K562 (cell line): ENCODE results near the gene UBE2R2. TPM values are rescaled to one million over a fixed set of nuclear protein-coding genes. Genes with fewer than 3 reads are reported as not detected.

ENCODE experiments used
- ATAC-seq: fragments of 200-7000 bp; cut with Tn5 transposase; 3 replicates; pipeline ENCODE4 v1.9.1; 2020; ENCODE audit warnings: moderate library complexity
- BruUV-seq: library from RNA; stranded (reverse); fragments of 400-500 nt; replicated peaks from 2 replicates; lab custom pipeline; 2021; lab: Mats Ljungman, UMichigan
- CTCF ChIA-PET: fragments of 300-600 bp; formaldehyde crosslinking; extraction: SDS; loops from one replicate; lab custom pipeline; 2021; ENCODE audit warnings: low intra/inter-chr PET ratio; lab: Yijun Ruan, JAX
- POLR2A ChIA-PET: fragments of 300-600, 350-650 bp; sonication (Branson Sonifier 250); formaldehyde crosslinking; extraction: SDS; loops from one replicate; lab custom pipeline; 2021; ENCODE audit warnings: antibody characterized with exemption, inconsistent platforms; lab: Yijun Ruan, JAX
- DNase-seq, 4 experiments: peaks; one replicate each; pipeline versions ENCODE4 v3.0.0 to v3.0.0-alpha.2; 2011 to 2018; ENCODE audit warnings: low spot score in 3 of 4, mixed read lengths in 3 of 4; ENCODE audit errors: extremely low read depth in 1 of 4
- FAIRE-seq: peaks from 2 replicates; lab custom pipeline; 2011; peaks lifted over from hg19 to GRCh38; lab: Jason Lieb, UNC
- H2AFZ ChIP-seq: 2 replicates; pipeline ENCODE4 v1.6.0; 2011; ENCODE audit warnings: low read depth, low read length, control low read depth, inconsistent platforms
- H3K27ac ChIP-seq: fragments of 200-600 bp; 3 replicates; pipeline ENCODE4 v1.8.0; 2011; ENCODE audit warnings: low read depth, mild to moderate bottlenecking, control low read depth, inconsistent platforms, low read length, moderate library complexity, mixed read lengths; ENCODE audit errors: extremely low read depth
- H3K27me3 ChIP-seq, 2 experiments: fragments of 300-600 bp in 1 of 2; 2 replicates in 1 of 2; 3 replicates in 1 of 2; pipeline versions ENCODE4 v1.6.0 to v1.8.0; 2011; ENCODE audit warnings: inconsistent platforms in 2 of 2, low read length in 2 of 2, mild to moderate bottlenecking in 1 of 2, mixed read lengths in 1 of 2, moderate library complexity in 1 of 2; ENCODE audit not compliant: control insufficient read depth in 2 of 2, insufficient read depth in 2 of 2
- H3K36me3 ChIP-seq: fragments of 300-600 bp; 3 replicates; pipeline ENCODE4 v1.8.0; 2011; ENCODE audit warnings: mild to moderate bottlenecking, low read length, inconsistent platforms; ENCODE audit not compliant: control insufficient read depth, insufficient read depth
- H3K4me1 ChIP-seq, 2 experiments: fragments of 200-600 bp in 1 of 2; replicated peaks in 1 of 2; 2 replicates in 1 of 2; 3 replicates in 1 of 2; pipeline versions ENCODE4 v1.5.1 to v1.8.0; 2011; ENCODE audit warnings: inconsistent platforms in 2 of 2, low read length in 2 of 2, mild to moderate bottlenecking in 1 of 2, mixed read lengths in 1 of 2, moderate library complexity in 1 of 2; ENCODE audit not compliant: control insufficient read depth in 2 of 2, insufficient read depth in 2 of 2
- H3K4me2 ChIP-seq: 2 replicates; pipeline ENCODE4 v1.6.1; 2011; ENCODE audit warnings: low read length, control low read depth, inconsistent platforms, mixed read lengths; ENCODE audit not compliant: insufficient read depth
- H3K4me3 ChIP-seq: fragments of 200-600 bp; sonication (generic), shearing (Covaris generic); 2 replicates; pipeline ENCODE4 v1.5.1; 2016; ENCODE audit warnings: control low read depth, inconsistent platforms
- H3K79me2 ChIP-seq: fragments of 200-600 bp; 3 replicates; pipeline ENCODE4 v1.8.0; 2011; ENCODE audit warnings: low read length, inconsistent platforms; ENCODE audit not compliant: control insufficient read depth, insufficient read depth
- H3K9ac ChIP-seq, 2 experiments: 2 replicates each; pipeline versions ENCODE4 v1.6.0 to v1.6.1; 2011; ENCODE audit warnings: low read depth in 2 of 2, low read length in 2 of 2, control low read depth in 1 of 2, inconsistent platforms in 1 of 2, mild to moderate bottlenecking in 1 of 2, mixed read lengths in 1 of 2; ENCODE audit not compliant: insufficient read depth in 1 of 2
- H3K9me1 ChIP-seq: one replicate; pipeline ENCODE4 v1.6.0; 2011; ENCODE audit warnings: inconsistent platforms, mild to moderate bottlenecking, low read length, moderate library complexity; ENCODE audit not compliant: control insufficient read depth, insufficient read depth
- H3K9me3 ChIP-seq: replicated peaks from 2 replicates; pipeline ENCODE4 v1.5.1; 2011; ENCODE audit warnings: low read depth, low read length, inconsistent platforms; ENCODE audit not compliant: control insufficient read depth, insufficient read depth
- H4K20me1 ChIP-seq: replicated peaks from 2 replicates; pipeline ENCODE4 v1.6.1; 2011; ENCODE audit warnings: low read length, inconsistent platforms, mixed read lengths; ENCODE audit not compliant: control insufficient read depth, insufficient read depth
- PATZ1 ChIP-seq: fragments of 250-450 bp; sonication (Bioruptor Pico); IDR thresholded peaks from 2 replicates; pipeline ENCODE4 v1.5.0; 2020; ENCODE audit warnings: mild to moderate bottlenecking, borderline replicate concordance
- WGBS: fragments of 100-300 bp; shearing (Covaris generic); methylation state at CpG from one replicate; pipeline ENCODE4 v1.1.6; 2016; ENCODE audit warnings: low coverage, mixed read lengths; ENCODE audit not compliant: insufficient coverage; ENCODE audit errors: missing lambda C conversion rate; 5-methylcytosine and 5-hydroxymethylcytosine counted together
- in situ Hi-C: fragments of 300-500 bp; cut with MboI; formaldehyde crosslinking; loops from 4 replicates; pipeline ENCODE4 v1.15.0; 2018; ENCODE audit warnings: inconsistent platforms, mixed read lengths
- intact Hi-C: fragments of 100-400 bp; cut with micrococcal nuclease; formaldehyde crosslinking; loops from 2 replicates; pipeline ENCODE4 v1.14.2; 2022
- polyA plus RNA-seq, 8 experiments: library from polyadenylated mRNA; depleted of rRNA in 4 of 8; stranded (reverse) in 5 of 8; unstranded in 3 of 8; fragments of >200 nt; fragmentation: Nextera tagmentation in 2 of 8; fragmentation: Illumina TruSeq in 1 of 8; extraction: Ambion mirVana in 2 of 8; extraction: Trizol in 1 of 8; gene quantifications; 2 replicates each; pipeline versions ENCODE4 v1.2.1 to v1.2.3, GENCODE V29; 2011 to 2014; ENCODE audit warnings: inconsistent platforms in 1 of 8, missing spikeins in 1 of 8
- total RNA-seq, 7 experiments: library from RNA; depleted of rRNA in 6 of 7; stranded (reverse); fragments of >200 nt in 6 of 7; fragmentation: Illumina TruSeq in 2 of 7; extraction: Trizol in 2 of 7; gene quantifications; 2 replicates each; pipeline versions ENCODE4 v1.2.1 to v1.2.3, GENCODE V29; 2011 to 2021; ENCODE audit warnings: low replicate concordance in 1 of 7

Gene UBE2R2
- total and polyA plus RNA-seq, 9 of the 15 experiments (the other 6 are each of a cell fraction or from before 2014, with no cell fraction given): 7.8 to 26.2 (median 11.8) TPM

GRCh38 chr9:33858423-33858822 is 41.5 kb downstream of the UBE2R2 start:
- no peak for FAIRE-seq
- 83% methylated on average over 3 of the region's 3 CpGs for WGBS
- CTCF ChIA-PET: no interaction called here

More at GRCh38 chr9:33858423-33858822, 41.5 kb downstream of the UBE2R2 start:
- in situ Hi-C loops (no loop called here), intact Hi-C loops (loop anchor here (10.0 kb wide), 1 partner anchor 74 kb away; no protein-coding TSS in a partner anchor)
- no peak for ATAC-seq
- no peak overlapping the region for H3K27ac ChIP-seq
- H3K9me1 ChIP-seq: no peaks in the 10 kb centered on the region
- H2AFZ ChIP-seq: no peak overlapping the region
- H3K79me2 ChIP-seq: peaks cover 76% of the 10 kb centered on the region
- no peak for TF ChIP-seq PATZ1 (CRISPR knock-in tag)
- POLR2A ChIA-PET: interaction anchor here (0.7 kb wide), 2 partner anchors 10 to 11 kb away, joined by 3 read pairs; no protein-coding TSS in a partner anchor
- no peak overlapping the region for H3K4me2 ChIP-seq
- no peaks in the 10 kb centered on the region for H4K20me1 ChIP-seq
- H3K36me3 ChIP-seq: peaks cover 2% of the 10 kb centered on the region; the same call in 1 of the 3 replicates
- H3K9ac ChIP-seq: no peak overlapping the region
- H3K4me1 ChIP-seq: no peaks in the 10 kb centered on the region
- H3K9me3 ChIP-seq: no peaks in the 10 kb centered on the region
- BruUV-seq: no TSS peak
- no peaks in the 10 kb centered on the region for H3K27me3 ChIP-seq
- no peak for DNase-seq
- H3K4me3 ChIP-seq: no peak overlapping the region
